ENCODE data around the gene RTP1.
"Not testable (repeated sequence)": the region's sequence is repeated elsewhere in the genome, so short reads cannot be mapped to it uniquely, and the experiment has no call there.

RTP1 gene

GRCh38 chr3:187198490-187198889 is 1.2 kb downstream of the RTP1 start:
- DNase-seq (ENCODE audit: low read depth in 3 of 3): no peak

- DNase-seq (ENCODE audit: low read depth in 3 of 3): not testable (repeated sequence)
These were observed 2.3 kb downstream of the RTP1 start for GRCh38 chr3:187199463-187200050.

- no peak for DNase-seq (ENCODE audit: low read depth in 3 of 3)
These were observed 8.4 kb downstream of the RTP1 start for GRCh38 chr3:187205683-187206082.

- DNase-seq (ENCODE audit: low read depth in 3 of 3): no peak
These were observed 9.8 kb downstream of the RTP1 start for GRCh38 chr3:187207062-187207461.

GRCh38 chr3:187207624-187208023 is 10.3 kb downstream of the RTP1 start:
- no peak for DNase-seq (ENCODE audit: low read depth in 3 of 3)

- DNase-seq (ENCODE audit: low read depth in 3 of 3): no peak
These were observed 10.9 kb downstream of the RTP1 start for GRCh38 chr3:187208159-187208558.

- no peak for DNase-seq (ENCODE audit: low read depth in 3 of 3)
These were observed 12.2 kb downstream of the RTP1 start for GRCh38 chr3:187209491-187209890.

GRCh38 chr3:187210091-187210490 is 12.8 kb downstream of the RTP1 start:
- DNase-seq (ENCODE audit: low read depth in 3 of 3): no peak

- no peak for DNase-seq (ENCODE audit: low read depth in 3 of 3)
These were observed 13.4 kb downstream of the RTP1 start for GRCh38 chr3:187210545-187211327.

GRCh38 chr3:187211532-187212195 is 14.4 kb downstream of the RTP1 start:
- DNase-seq (ENCODE audit: low read depth in 3 of 3): no peak

- DNase-seq (ENCODE audit: low read depth in 3 of 3): no peak
These were observed 14.9 kb downstream of the RTP1 start for GRCh38 chr3:187212196-187212545.

- DNase-seq (ENCODE audit: low read depth in 3 of 3): no peak
These were observed 15.4 kb downstream of the RTP1 start for GRCh38 chr3:187212705-187213104.

- no peak for DNase-seq (ENCODE audit: low read depth in 3 of 3)
These were observed 16.3 kb downstream of the RTP1 start for GRCh38 chr3:187213616-187214015.

GRCh38 chr3:187215460-187215859 is 18.2 kb downstream of the RTP1 start:
- no peak for DNase-seq (ENCODE audit: low read depth in 3 of 3)

- DNase-seq (ENCODE audit: low read depth in 3 of 3): no peak
These were observed 25.5 kb downstream of the RTP1 start for GRCh38 chr3:187222801-187223200.

GRCh38 chr3:187223799-187224198 is 26.5 kb downstream of the RTP1 start:
- no peak for DNase-seq (ENCODE audit: low read depth in 3 of 3)

GRCh38 chr3:187227658-187228258 is 30.5 kb downstream of the RTP1 start:
- no peak for DNase-seq (ENCODE audit: low read depth in 3 of 3)

GRCh38 chr3:187228740-187229139 is 31.5 kb downstream of the RTP1 start:
- DNase-seq (ENCODE audit: low read depth in 3 of 3): no peak

GRCh38 chr3:187230011-187230410 is 32.7 kb downstream of the RTP1 start:
- DNase-seq (ENCODE audit: low read depth in 3 of 3): no peak

- DNase-seq (ENCODE audit: low read depth in 3 of 3): no peak
These were observed 39.7 kb downstream of the RTP1 start for GRCh38 chr3:187236962-187237361.

GRCh38 chr3:187237741-187238140 is 40.5 kb downstream of the RTP1 start:
- no peak for DNase-seq (ENCODE audit: low read depth in 3 of 3)

GRCh38 chr3:187238239-187238638 is 41.0 kb downstream of the RTP1 start:
- DNase-seq (ENCODE audit: low read depth in 3 of 3): no peak

GRCh38 chr3:187238835-187239234 is 41.5 kb downstream of the RTP1 start:
- not testable (repeated sequence) for DNase-seq (ENCODE audit: low read depth in 3 of 3)
